Measurements from ENCODE around the gene PRDM7. TPM values are rescaled to one million over a fixed set of nuclear protein-coding genes. Genes with fewer than 3 reads are reported as not detected.
"Not testable (repeated sequence)": the region's sequence is repeated elsewhere in the genome, so short reads cannot be mapped to it uniquely, and the experiment has no call there.

The PRDM7 gene
- total RNA-seq, 1 experiment from 2014 or later = not detected

GRCh38 chr16:90092781-90093180 lies 15.7 kb upstream of the PRDM7 start:
- not testable (repeated sequence) for H3K27ac ChIP-seq; H3K4me3 ChIP-seq; H3K4me1 ChIP-seq; H3K36me3 ChIP-seq; H3K27me3 ChIP-seq; DNase-seq; H3K9me3 ChIP-seq (replicated peaks)

DNA sequence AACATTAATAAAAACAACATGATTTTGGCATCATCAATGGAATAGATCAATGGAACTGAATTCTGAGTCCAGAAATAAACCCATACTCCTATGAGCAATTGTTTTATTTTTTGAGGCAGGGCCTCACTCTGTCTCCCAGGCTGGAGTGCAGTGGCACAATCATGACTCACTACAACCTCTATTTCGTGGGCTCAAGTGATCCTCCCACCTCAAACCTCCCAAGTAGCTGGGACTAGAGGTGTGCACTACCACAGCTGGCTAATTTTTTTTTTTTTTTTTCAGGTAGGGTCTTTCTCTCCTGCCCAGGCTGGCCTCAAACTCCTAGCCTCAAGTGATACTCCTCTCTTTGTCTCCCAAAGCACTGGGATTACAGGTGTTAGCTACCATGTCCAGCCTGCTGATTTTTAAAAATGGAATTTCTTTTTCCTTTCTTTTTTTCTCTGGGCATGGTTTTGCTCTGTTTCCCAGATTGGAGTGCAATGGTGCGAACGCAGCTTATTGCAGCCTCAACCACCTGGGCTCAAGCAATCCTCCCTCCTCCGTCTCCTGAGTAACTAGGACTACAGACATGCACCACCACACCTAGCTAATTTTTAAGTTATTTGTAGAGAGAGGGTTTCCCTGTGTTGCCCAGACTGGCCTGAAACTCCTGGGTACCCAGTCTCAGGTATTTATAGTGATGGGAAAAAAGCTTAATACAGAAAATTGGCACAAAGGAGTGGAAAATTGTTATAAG lies 7.3 kb upstream of the PRDM7 start:
- Histone ChIP-seq H3K27me3 (no peaks in the 10 kb centered on the region), H3K4me3 (no peak overlapping the region), H3K4me1 (no peaks in the 10 kb centered on the region; the same call in 1 of the 2 replicates)

GRCh38 chr16:90083139-90083538 lies 6.0 kb upstream of the PRDM7 start:
- no peak for DNase-seq
- Histone ChIP-seq H3K27ac (no peak overlapping the region), H3K36me3 (no peaks in the 10 kb centered on the region), H3K4me3 (no peak overlapping the region), H3K27me3 (no peaks in the 10 kb centered on the region), H3K9me3 (replicated peaks) (no peaks in the 10 kb centered on the region), H3K4me1 (no peaks in the 10 kb centered on the region; the same call in 1 of the 2 replicates)

More for the DNA sequence above, 7.3 kb upstream of the PRDM7 start:
- H3K27ac ChIP-seq = no peak overlapping the region
- no peak for DNase-seq
- no peaks in the 10 kb centered on the region for H3K9me3 ChIP-seq (replicated peaks)
- H3K36me3 ChIP-seq = no peaks in the 10 kb centered on the region

DNA sequence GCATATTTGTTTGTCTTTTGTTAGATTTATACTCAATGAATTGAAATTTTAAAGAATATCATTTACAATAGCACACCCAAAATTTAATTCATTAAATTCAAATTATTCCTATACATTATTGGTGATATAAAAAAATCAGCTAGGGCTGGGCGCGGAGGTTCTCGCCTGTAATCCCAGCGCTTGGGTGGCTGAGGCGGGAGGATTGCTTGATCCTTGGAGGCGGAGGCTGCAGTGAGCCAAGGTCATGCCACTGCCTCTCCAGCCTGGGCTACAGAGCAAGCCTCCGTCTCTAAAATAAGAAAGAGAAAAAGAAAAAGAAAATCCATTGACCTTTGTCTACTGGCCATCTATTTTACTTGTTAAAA lies 4.5 kb upstream of the PRDM7 start:
- H3K36me3 ChIP-seq = no peaks in the 10 kb centered on the region
- H3K27ac ChIP-seq = no peak overlapping the region
- H3K27me3 ChIP-seq = no peaks in the 10 kb centered on the region
- H3K4me1 ChIP-seq = no peaks in the 10 kb centered on the region; the same call in 1 of the 2 replicates
- DNase-seq = peak in 1 of 2 experiments; percentile 11
- H3K9me3 ChIP-seq (replicated peaks) = no peaks in the 10 kb centered on the region
- H3K4me3 ChIP-seq = peak overlapping the region; percentile 55

DNA sequence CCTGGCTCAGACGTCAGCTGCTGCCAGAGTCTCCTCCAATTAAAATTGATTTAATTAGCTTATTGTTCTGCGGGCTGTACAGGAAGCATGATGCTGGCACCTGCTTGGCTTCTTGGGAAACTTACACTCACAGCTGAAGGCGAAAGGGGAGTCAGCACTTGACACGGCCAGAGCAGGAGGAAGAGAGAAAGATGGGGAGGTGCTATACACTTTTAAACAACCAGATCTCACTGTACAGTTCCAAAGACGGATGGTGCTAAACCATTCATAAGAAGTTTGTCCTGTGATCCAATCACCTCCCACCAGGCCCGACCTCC lies 1.4 kb upstream of the PRDM7 start:
- H3K4me1 ChIP-seq = no peaks in the 10 kb centered on the region; the same call in 1 of the 2 replicates
- peak in 1 of 2 experiments; percentile 7 for DNase-seq
- no peaks in the 10 kb centered on the region for H3K36me3 ChIP-seq
- no peak overlapping the region for H3K4me3 ChIP-seq
- H3K9me3 ChIP-seq (replicated peaks) = no peaks in the 10 kb centered on the region
- no peak overlapping the region for H3K27ac ChIP-seq
- H3K27me3 ChIP-seq = no peaks in the 10 kb centered on the region

DNA sequence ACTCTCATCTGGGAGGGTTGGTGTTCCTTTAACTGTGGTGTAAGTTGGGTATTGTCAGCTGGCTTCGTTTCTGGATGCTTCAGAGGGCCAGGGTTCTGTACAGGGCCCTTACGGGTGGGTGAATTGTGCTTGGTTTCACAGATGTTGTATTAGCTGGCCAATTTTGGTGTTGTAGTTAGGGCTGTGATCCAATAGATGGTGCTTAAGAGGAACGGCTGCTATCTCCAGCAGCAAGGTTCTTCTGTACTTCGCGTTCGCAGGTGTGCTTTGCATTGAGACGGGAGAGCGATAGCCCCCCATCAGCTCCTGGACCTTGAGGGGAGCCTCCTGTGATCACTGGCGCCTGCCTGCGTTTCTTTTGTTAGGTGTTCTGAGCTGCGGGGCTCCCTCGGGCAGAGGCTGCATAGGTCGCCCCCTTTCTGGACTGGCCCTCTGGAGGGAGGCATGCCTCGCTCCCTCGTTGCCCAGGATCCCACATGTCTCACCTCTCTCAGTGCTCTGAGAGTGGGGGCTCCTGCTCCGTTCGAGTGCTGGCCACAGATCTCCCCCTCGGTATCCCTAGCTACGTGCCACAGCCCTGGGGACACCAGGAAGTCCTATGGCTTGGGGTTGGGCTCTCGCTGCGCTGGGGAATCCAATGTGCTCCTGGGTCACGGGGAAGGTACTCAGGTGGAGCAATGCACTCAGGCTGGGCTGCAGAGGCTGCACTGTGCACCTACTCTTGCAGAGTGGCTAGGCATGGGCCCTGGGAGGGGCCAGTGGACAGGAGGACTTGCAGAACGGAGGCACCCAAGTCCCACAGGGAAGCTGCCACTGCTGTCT lies 837 bp upstream of the PRDM7 start:
- Histone ChIP-seq H3K9me3 (replicated peaks) (no peaks in the 10 kb centered on the region), H3K27ac (no peak overlapping the region)

GRCh38 chr16:90072442-90073105 lies 4.6 kb downstream of the PRDM7 start:
- no peak overlapping the region for H3K4me3 ChIP-seq

More for the DNA sequence above, 837 bp upstream of the PRDM7 start:
- Histone ChIP-seq H3K27me3 (no peaks in the 10 kb centered on the region), H3K4me1 (no peaks in the 10 kb centered on the region; the same call in 1 of the 2 replicates), H3K4me3 (peak overlapping the region; percentile 45), H3K36me3 (no peaks in the 10 kb centered on the region)
- DNase-seq = no peak

GRCh38 chr16:90070440-90070839 lies 6.7 kb downstream of the PRDM7 start:
- H3K4me1 ChIP-seq = no peaks in the 10 kb centered on the region
- no peak overlapping the region for H3K4me3 ChIP-seq
- H3K27ac ChIP-seq = no peak overlapping the region
- no peaks in the 10 kb centered on the region for H3K36me3 ChIP-seq
- no peak for DNase-seq
- no peaks in the 10 kb centered on the region for H3K27me3 ChIP-seq
- no peaks in the 10 kb centered on the region for H3K9me3 ChIP-seq (replicated peaks)

More at GRCh38 chr16:90072442-90073105, 4.6 kb downstream of the PRDM7 start:
- Histone ChIP-seq H3K27me3 (no peaks in the 10 kb centered on the region), H3K27ac (no peak overlapping the region), H3K9me3 (replicated peaks) (no peaks in the 10 kb centered on the region), H3K36me3 (no peaks in the 10 kb centered on the region), H3K4me1 (no peaks in the 10 kb centered on the region)
- DNase-seq = no peak

GRCh38 chr16:90061437-90061836 lies 15.7 kb downstream of the PRDM7 start:
- no peaks in the 10 kb centered on the region for H3K36me3 ChIP-seq
- no peak for DNase-seq
- H3K27me3 ChIP-seq = no peaks in the 10 kb centered on the region
- no peak overlapping the region for H3K27ac ChIP-seq
- H3K4me3 ChIP-seq = no peak overlapping the region
- H3K4me1 ChIP-seq = no peaks in the 10 kb centered on the region
- no peaks in the 10 kb centered on the region for H3K9me3 ChIP-seq (replicated peaks)

- no peak for DNase-seq
Observed at GRCh38 chr16:90057738-90058173, 19.4 kb downstream of the PRDM7 start.

GRCh38 chr16:90056521-90056920 lies 20.6 kb downstream of the PRDM7 start:
- H3K4me3 ChIP-seq; DNase-seq; H3K4me1 ChIP-seq; H3K27ac ChIP-seq; H3K9me3 ChIP-seq (replicated peaks); H3K27me3 ChIP-seq; H3K36me3 ChIP-seq: not testable (repeated sequence)

More at GRCh38 chr16:90057738-90058173, 19.4 kb downstream of the PRDM7 start:
- no peak overlapping the region for H3K27ac ChIP-seq
- H3K4me1 ChIP-seq = no peaks in the 10 kb centered on the region
- H3K36me3 ChIP-seq = no peaks in the 10 kb centered on the region
- H3K9me3 ChIP-seq (replicated peaks) = no peaks in the 10 kb centered on the region; the same call in 1 of the 2 replicates
- H3K27me3 ChIP-seq = no peaks in the 10 kb centered on the region
- H3K4me3 ChIP-seq = no peak overlapping the region

DNA sequence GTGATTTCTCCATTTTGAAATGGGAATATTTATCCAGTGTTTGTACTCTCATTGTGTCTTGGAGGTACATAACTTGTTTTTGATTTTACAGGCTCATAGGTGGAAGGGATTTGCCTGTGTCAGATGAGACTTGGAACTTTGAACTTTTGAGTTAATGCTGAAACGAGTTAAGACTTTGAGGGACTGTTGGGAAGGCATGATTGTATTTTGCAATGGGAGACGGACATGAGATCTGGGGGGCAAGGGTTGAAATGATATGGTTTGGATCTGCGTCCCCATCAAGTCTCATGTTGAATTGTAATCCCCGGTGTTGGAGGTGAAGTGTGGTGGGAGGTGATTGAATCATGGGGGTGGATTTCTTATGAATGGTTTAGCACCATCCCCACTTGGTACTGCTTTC lies 21.8 kb downstream of the PRDM7 start:
- no peak overlapping the region for H3K4me3 ChIP-seq
- no peak for DNase-seq
- H3K9me3 ChIP-seq (replicated peaks) = no peaks in the 10 kb centered on the region; the same call in 1 of the 2 replicates
- no peak overlapping the region for H3K27ac ChIP-seq
- no peaks in the 10 kb centered on the region for H3K27me3 ChIP-seq
- no peaks in the 10 kb centered on the region for H3K4me1 ChIP-seq
- H3K36me3 ChIP-seq = no peaks in the 10 kb centered on the region

GRCh38 chr16:90054554-90054953 lies 22.6 kb downstream of the PRDM7 start:
- Histone ChIP-seq H3K4me1 (no peaks in the 10 kb centered on the region), H3K4me3 (no peak overlapping the region), H3K36me3 (no peaks in the 10 kb centered on the region), H3K27ac (no peak overlapping the region), H3K27me3 (no peaks in the 10 kb centered on the region), H3K9me3 (replicated peaks) (no peaks in the 10 kb centered on the region; the same call in 1 of the 2 replicates)
- no peak for DNase-seq

DNA sequence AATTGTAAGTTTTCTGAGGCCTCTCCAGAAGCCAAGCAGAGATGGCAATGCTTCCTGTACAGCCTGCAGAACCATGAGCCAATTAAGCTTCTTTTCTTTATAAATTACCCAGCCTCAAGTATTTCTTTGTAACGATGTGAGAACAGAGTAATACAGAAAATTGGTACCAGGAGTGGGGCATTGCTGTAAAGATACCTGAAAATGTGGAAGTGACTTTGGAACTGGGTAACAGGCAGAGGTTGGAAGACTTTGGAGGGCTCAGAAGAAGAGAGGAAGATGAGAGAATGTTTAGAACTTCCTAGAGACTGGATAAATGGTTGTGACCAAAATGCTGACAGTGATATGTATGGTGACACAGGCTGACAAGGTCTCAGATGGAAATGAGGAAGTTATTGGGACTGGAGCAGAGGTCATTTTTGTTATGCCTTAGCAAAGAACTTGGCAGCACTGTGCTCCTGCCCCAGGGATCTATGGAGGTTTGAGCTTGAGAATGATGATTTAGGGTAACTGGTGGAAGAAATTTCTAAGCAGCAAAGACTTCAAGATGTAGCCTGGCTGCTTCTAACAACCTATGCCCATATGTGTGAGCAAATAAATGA lies 23.1 kb downstream of the PRDM7 start:
- H3K4me3 ChIP-seq = no peak overlapping the region

More for the DNA sequence above, 23.1 kb downstream of the PRDM7 start:
- no peak for DNase-seq
- Histone ChIP-seq H3K9me3 (replicated peaks) (no peaks in the 10 kb centered on the region; the same call in 1 of the 2 replicates), H3K4me1 (no peaks in the 10 kb centered on the region), H3K27ac (no peak overlapping the region), H3K27me3 (no peaks in the 10 kb centered on the region), H3K36me3 (no peaks in the 10 kb centered on the region)

Measured in SJCRH30 (cell line).